D721Med (cell line): ENCODE results near the gene PLCD4.

Experiments used
- DNase-seq: peaks from one replicate; pipeline ENCODE4 v3.0.0; 2011; ENCODE audit warnings: low spot score; ENCODE audit not compliant: insufficient read length
- FAIRE-seq: peaks from 2 replicates; lab custom pipeline; 2011; peaks lifted over from hg19 to GRCh38; lab: Jason Lieb, UNC
- CTCF ChIP-seq: IDR thresholded peaks from 2 replicates; pipeline ENCODE4 v1.5.1; 2012; ENCODE audit warnings: mild to moderate bottlenecking, control low read depth; ENCODE audit not compliant: insufficient read depth; ENCODE audit errors: missing control alignments

The PLCD4 gene

GRCh38 chr2:218635719-218636118, 28.0 kb downstream of the PLCD4 start:
- FAIRE-seq (no peak), DNase-seq (no peak)
- TF ChIP-seq CTCF, result no peak

- no peak for TF ChIP-seq CTCF
- FAIRE-seq (no peak), DNase-seq (no peak)
Observed at GRCh38 chr2:218638372-218638771, 30.7 kb downstream of the PLCD4 start.

GRCh38 chr2:218642121-218642656, 34.5 kb downstream of the PLCD4 start:
- TF ChIP-seq CTCF, result no peak
- DNase-seq (no peak), FAIRE-seq (no peak)

- no peak for FAIRE-seq
- TF ChIP-seq CTCF, result no peak
Observed at GRCh38 chr2:218642786-218643185, 35.1 kb downstream of the PLCD4 start.

GRCh38 chr2:218643751-218644310, 36.1 kb downstream of the PLCD4 start:
- DNase-seq (no peak), FAIRE-seq (no peak)
- no peak for TF ChIP-seq CTCF

More at GRCh38 chr2:218642786-218643185, 35.1 kb downstream of the PLCD4 start:
- no peak for DNase-seq

GRCh38 chr2:218644721-218645120, 37.0 kb downstream of the PLCD4 start:
- no peak for TF ChIP-seq CTCF
- no peak for DNase-seq
- FAIRE-seq, result no peak

GRCh38 chr2:218645126-218645525, 37.4 kb downstream of the PLCD4 start:
- FAIRE-seq, result no peak
- DNase-seq, result no peak
- TF ChIP-seq CTCF, result no peak
